ENCODE data around the gene ASAP2.

ASAP2 gene

GRCh38 chr2:9174771-9175437 is 31.7 kb upstream of the ASAP2 start:
- Histone ChIP-seq H2AFZ (ENCODE audit: low read length) (no peak overlapping the region), H3K36me3 (ENCODE audit: insufficient read depth, low read length) (no peaks in the 10 kb centered on the region), H4K20me1 (ENCODE audit: insufficient read depth, low read length, poor library complexity, severe bottlenecking) (no peaks in the 10 kb centered on the region), H3K9ac (ENCODE audit: low read depth, low read length, poor library complexity, severe bottlenecking) (no peak overlapping the region), H3K4me2 (ENCODE audit: low read depth, low read length, poor library complexity, severe bottlenecking) (no peak overlapping the region), H3K9me3 (ENCODE audit: insufficient read depth, low read depth, low read length) (no peaks in the 10 kb centered on the region), H3K4me1 (ENCODE audit: insufficient read depth, low read length, poor library complexity, severe bottlenecking) (no peaks in the 10 kb centered on the region), H3K79me2 (ENCODE audit: insufficient read depth, low read length) (no peaks in the 10 kb centered on the region), H3K4me3 (ENCODE audit: low read length, poor library complexity, severe bottlenecking) (no peak overlapping the region), H3F3A (ENCODE audit: low read depth) (no peaks in the 10 kb centered on the region), H3K27me3 (ENCODE audit: insufficient read depth, low read length, poor library complexity, severe bottlenecking) (no peaks in the 10 kb centered on the region), H3K9me2 (replicated peaks; ENCODE audit: low read depth, low read length) (no peaks in the 10 kb centered on the region)
- no peak for TF ChIP-seq EZH2phosphoT487 (IDR thresholded peaks at IDR 0.05; ENCODE audit: borderline replicate concordance)

- H3K4me1 ChIP-seq (ENCODE audit: insufficient read depth, low read length, poor library complexity, severe bottlenecking) = no peaks in the 10 kb centered on the region
- H3K9ac ChIP-seq (ENCODE audit: low read depth, low read length, poor library complexity, severe bottlenecking) = no peak overlapping the region
- no peaks in the 10 kb centered on the region for H3K9me2 ChIP-seq (replicated peaks; ENCODE audit: low read depth, low read length)
- no peaks in the 10 kb centered on the region for H3K27me3 ChIP-seq (ENCODE audit: insufficient read depth, low read length, poor library complexity, severe bottlenecking)
- H3K4me3 ChIP-seq (ENCODE audit: low read length, poor library complexity, severe bottlenecking) = no peak overlapping the region
- TF ChIP-seq EZH2phosphoT487 (IDR thresholded peaks at IDR 0.05; ENCODE audit: borderline replicate concordance) (no peak), CTCF (conservative IDR thresholded peaks at IDR 0.05; ENCODE audit: low read length) (no peak)
- no peaks in the 10 kb centered on the region for H3K9me3 ChIP-seq (ENCODE audit: insufficient read depth, low read depth, low read length)
- no peaks in the 10 kb centered on the region for H3F3A ChIP-seq (ENCODE audit: low read depth)
- H3K36me3 ChIP-seq (ENCODE audit: insufficient read depth, low read length) = no peaks in the 10 kb centered on the region
- H3K79me2 ChIP-seq (ENCODE audit: insufficient read depth, low read length) = no peaks in the 10 kb centered on the region
- no peak overlapping the region for H2AFZ ChIP-seq (ENCODE audit: low read length)
- no peaks in the 10 kb centered on the region for H4K20me1 ChIP-seq (ENCODE audit: insufficient read depth, low read length, poor library complexity, severe bottlenecking)
- no peak overlapping the region for H3K4me2 ChIP-seq (ENCODE audit: low read depth, low read length, poor library complexity, severe bottlenecking)
These were observed 28.3 kb upstream of the ASAP2 start for GRCh38 chr2:9178110-9178903.

- Histone ChIP-seq H3F3A (ENCODE audit: low read depth) (no peaks in the 10 kb centered on the region), H3K4me3 (ENCODE audit: low read length, poor library complexity, severe bottlenecking) (no peak overlapping the region), H3K4me1 (ENCODE audit: insufficient read depth, low read length, poor library complexity, severe bottlenecking) (no peaks in the 10 kb centered on the region), H3K9ac (ENCODE audit: low read depth, low read length, poor library complexity, severe bottlenecking) (no peak overlapping the region), H3K4me2 (ENCODE audit: low read depth, low read length, poor library complexity, severe bottlenecking) (no peak overlapping the region), H3K79me2 (ENCODE audit: insufficient read depth, low read length) (no peaks in the 10 kb centered on the region), H3K9me3 (ENCODE audit: insufficient read depth, low read depth, low read length) (no peaks in the 10 kb centered on the region), H4K20me1 (ENCODE audit: insufficient read depth, low read length, poor library complexity, severe bottlenecking) (no peaks in the 10 kb centered on the region), H3K9me2 (replicated peaks; ENCODE audit: low read depth, low read length) (no peaks in the 10 kb centered on the region), H3K27me3 (ENCODE audit: insufficient read depth, low read length, poor library complexity, severe bottlenecking) (no peaks in the 10 kb centered on the region), H2AFZ (ENCODE audit: low read length) (no peak overlapping the region), H3K36me3 (ENCODE audit: insufficient read depth, low read length) (no peaks in the 10 kb centered on the region)
- no peak for TF ChIP-seq EZH2phosphoT487 (IDR thresholded peaks at IDR 0.05; ENCODE audit: borderline replicate concordance)
- no peak for TF ChIP-seq CTCF (conservative IDR thresholded peaks at IDR 0.05; ENCODE audit: low read length)
These were observed 27.6 kb upstream of the ASAP2 start for GRCh38 chr2:9178904-9179571.
